Esophagus muscularis mucosa (tissue), 4 donors: ENCODE measurements around the gene ANO10. TPM values are rescaled to one million over a fixed set of nuclear protein-coding genes. Genes with fewer than 3 reads are reported as not detected.
"Not testable (repeated sequence)": the region's sequence is repeated elsewhere in the genome, so short reads cannot be mapped to it uniquely, and the experiment has no call there.

Experiments
- DNase-seq: peaks from one replicate; pipeline ENCODE4 v3.0.0-alpha.2; 2017; ENCODE audit errors: extremely low spot score
- H3K27ac ChIP-seq, 4 donors: fragments of 200-600 bp; sonication (generic); replicated peaks in 1 of 4; 1 replicate in 3 of 4; 2 replicates in 1 of 4; pipeline ENCODE4 v1.5.1; 2016 to 2019; ENCODE audit warnings: mild to moderate bottlenecking in 1 of 4
- H3K27me3 ChIP-seq, 4 donors: fragments of 200-600 bp; sonication (generic); one replicate each; pipeline versions ENCODE4 v1.5.1 to v1.6.0; 2016 to 2019
- H3K36me3 ChIP-seq, 4 donors: fragments of 200-600 bp; sonication (generic); one replicate each; pipeline ENCODE4 v1.5.1; 2016 to 2019
- H3K4me1 ChIP-seq, 4 donors: fragments of 200-600 bp; sonication (generic); one replicate each; pipeline ENCODE4 v1.5.1; 2016 to 2019
- H3K4me3 ChIP-seq, 4 donors: fragments of 200-600 bp; sonication (generic); 1 replicate in 2 of 4; 2 replicates in 2 of 4; pipeline ENCODE4 v1.5.1; 2016 to 2019; ENCODE audit warnings: mild to moderate bottlenecking in 4 of 4, moderate library complexity in 1 of 4
- H3K9me3 ChIP-seq, 4 donors: fragments of 200-600 bp; sonication (generic); 1 replicate in 3 of 4; 2 replicates in 1 of 4; pipeline ENCODE4 v1.5.1; 2016 to 2019
- CTCF ChIP-seq, 3 experiments: fragments of 200-600 bp in 2 of 3; fragments of 450-650 bp in 1 of 3; sonication (generic) in 2 of 3; IDR thresholded peaks; one replicate each; pipeline ENCODE4 v1.5.1; 2017 to 2019; ENCODE audit warnings: antibody characterized with exemption in 3 of 3, mild to moderate bottlenecking in 2 of 3, moderate library complexity in 1 of 3
- EP300 ChIP-seq: sonication (generic); formaldehyde crosslinking; IDR thresholded peaks from one replicate; pipeline ENCODE4 v1.6.1; 2017; ENCODE audit warnings: antibody characterized with exemption
- POLR2A ChIP-seq: fragments of 450-650 bp; IDR thresholded peaks from one replicate; pipeline ENCODE4 v1.6.1; 2017; ENCODE audit warnings: antibody characterized with exemption, moderate library complexity, mild to moderate bottlenecking, low read depth
- POLR2AphosphoS5 ChIP-seq, 2 donors: sonication (generic); formaldehyde crosslinking; IDR thresholded peaks; one replicate each; pipeline ENCODE4 v1.6.1; 2017; ENCODE audit warnings: antibody characterized with exemption in 2 of 2
- WGBS: methylation state at CpG from one replicate; pipeline ENCODE4 v1.1.5; 2018; 5-methylcytosine and 5-hydroxymethylcytosine counted together
- intact Hi-C: fragments of 100-400 bp; cut with DNase I; formaldehyde crosslinking; loops from one replicate; pipeline ENCODE4 v1.15.1; 2023
- total RNA-seq, 4 donors: library from RNA; depleted of rRNA; stranded (reverse); fragments of >200 nt; gene quantifications; one replicate each; pipeline versions ENCODE4 v1.1.0 to v1.2.1, GENCODE V29; 2016

Gene ANO10
- total RNA-seq, 4 donors from 2014 or later: 19.2 to 26.2 (median 24.0) TPM

DNA sequence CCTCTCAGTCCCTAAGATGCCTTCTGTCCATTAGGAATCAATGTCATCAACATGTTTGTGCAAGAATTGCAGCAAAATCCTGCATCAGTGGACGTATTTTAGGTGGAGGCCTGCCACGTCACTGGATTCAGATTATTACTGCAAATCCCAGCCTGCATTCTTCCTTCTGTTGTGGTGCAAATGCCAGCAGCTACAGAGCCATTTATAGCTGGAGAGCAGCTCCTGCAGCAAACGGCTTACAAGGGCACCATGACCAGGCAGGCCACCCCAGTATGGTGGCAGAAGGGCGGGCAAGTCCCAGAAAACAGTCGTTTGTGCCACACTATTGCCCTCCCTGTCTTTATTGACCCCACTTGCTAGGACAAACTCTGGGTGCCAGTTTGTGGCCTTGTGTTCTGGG, 260.7 kb downstream of the ANO10 start:
- WGBS: 53% methylated on average over 3 of the region's 5 CpGs
- Histone ChIP-seq H3K27ac (no peak overlapping the region), H3K4me3 (no peak overlapping the region), H3K4me1 (peaks cover 6 to 14% (median 9%) of the 10 kb centered on the region in 4 donors), H3K27me3 (no peaks in the 10 kb centered on the region), H3K36me3 (peaks cover 0 to 12% (median 5%) of the 10 kb centered on the region in 4 donors), H3K9me3 (peaks cover 0 to 7% (median 3%) of the 10 kb centered on the region in 4 donors)
- intact Hi-C loops: no loop called here
- DNase-seq: peak; percentile 80
- TF ChIP-seq EP300 (no peak), CTCF (IDR thresholded peaks at IDR 0.05) (no peak), POLR2A (no peak), POLR2AphosphoS5 (IDR thresholded peaks at IDR 0.05) (no peak)

DNA sequence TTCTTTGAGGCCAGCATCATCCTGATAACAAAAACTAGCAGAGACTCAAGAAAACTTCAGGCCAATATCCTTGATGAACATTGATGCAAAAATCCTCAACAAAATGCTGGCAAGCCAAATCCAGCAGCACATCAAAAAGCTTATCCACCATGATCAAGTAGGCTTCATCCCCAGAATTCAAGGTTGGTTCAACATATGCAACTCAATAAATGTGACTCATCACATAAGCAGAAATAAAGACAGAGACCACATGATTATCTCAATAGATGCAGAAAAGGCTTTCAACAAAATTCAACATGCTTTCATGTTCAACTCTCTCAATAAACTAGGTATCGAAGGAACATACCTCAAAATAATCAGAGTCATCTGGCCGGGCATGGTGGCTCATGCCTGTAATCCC, 265.8 kb downstream of the ANO10 start:
- H3K27ac ChIP-seq, H3K4me3 ChIP-seq, H3K27me3 ChIP-seq, H3K36me3 ChIP-seq, intact Hi-C loops, H3K4me1 ChIP-seq: not testable (repeated sequence)
- DNase-seq: peak; percentile 57
- peaks cover 0 to 45% (median 30%) of the 10 kb centered on the region in 4 donors for H3K9me3 ChIP-seq
- WGBS: 97% methylated on average over 2 of the region's 2 CpGs

DNA sequence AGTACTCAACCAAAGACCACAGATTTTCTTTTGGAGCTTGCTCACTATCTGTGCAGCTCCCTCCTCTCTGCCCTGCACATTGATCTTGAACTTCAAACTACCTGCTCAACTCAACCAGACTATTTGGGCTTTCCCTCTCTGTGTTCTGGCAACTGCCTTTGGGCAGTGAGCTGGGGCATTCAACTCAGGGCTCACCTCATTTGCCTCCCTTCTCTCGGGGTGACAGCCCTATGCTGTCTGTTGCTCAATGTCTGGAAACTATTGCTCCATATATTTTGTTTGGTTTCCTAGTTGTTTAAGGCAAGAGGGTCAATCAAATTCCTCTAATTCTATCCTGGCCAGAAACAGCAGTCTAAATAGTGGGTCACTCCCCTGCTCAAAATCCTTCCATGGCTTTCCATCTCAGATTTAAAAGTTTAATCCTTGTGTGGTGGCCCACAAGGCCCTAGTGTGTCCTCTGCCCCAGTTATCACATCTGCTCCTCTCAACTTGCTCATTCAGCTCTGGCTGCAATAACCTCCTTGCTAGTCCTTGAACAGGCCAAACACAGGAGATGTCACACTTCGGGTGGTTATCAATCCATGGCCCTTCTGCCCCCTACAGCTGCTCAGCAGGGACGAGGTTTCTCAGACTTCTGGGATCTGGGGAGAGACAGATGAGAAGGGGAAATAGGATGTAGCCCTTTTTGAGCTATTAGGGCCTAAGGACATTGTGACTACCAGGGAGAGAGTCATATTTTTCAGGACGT, 267.7 kb downstream of the ANO10 start:
- 79% methylated on average over 4 of the region's 4 CpGs for WGBS
- Histone ChIP-seq H3K27me3 (no peaks in the 10 kb centered on the region), H3K4me3 (no peak overlapping the region), H3K36me3 (peaks cover under 1 to 28% (median 22%) of the 10 kb centered on the region in 4 donors), H3K4me1 (no peaks in the 10 kb centered on the region), H3K27ac (no peak overlapping the region), H3K9me3 (peaks cover 0 to 45% (median 30%) of the 10 kb centered on the region in 4 donors)
- TF ChIP-seq CTCF (IDR thresholded peaks at IDR 0.05) (no peak), EP300 (no peak), POLR2AphosphoS5 (IDR thresholded peaks at IDR 0.05) (no peak), POLR2A (no peak)
- intact Hi-C loops: no loop called here
- DNase-seq: peak; percentile 31

DNA sequence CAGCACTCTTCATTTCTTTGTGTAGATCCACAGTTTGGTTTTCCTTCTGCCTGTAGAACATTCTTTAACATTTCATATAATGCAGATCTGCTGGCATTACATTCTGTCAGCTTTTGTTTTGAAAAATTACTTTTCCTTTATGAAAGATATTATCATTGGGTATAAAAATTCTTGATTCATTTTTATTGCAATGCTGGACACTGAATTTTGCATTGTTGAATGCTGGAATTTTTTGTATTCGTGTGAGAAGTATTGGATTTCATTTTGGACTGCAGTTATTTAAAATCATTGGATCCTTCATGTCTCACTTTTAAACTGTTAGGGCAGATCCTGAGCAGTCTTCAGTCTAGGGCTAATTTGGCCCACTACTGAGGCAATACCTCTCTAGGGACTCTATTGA, 268.4 kb downstream of the ANO10 start:
- no peak overlapping the region for H3K4me3 ChIP-seq
- H3K9me3 ChIP-seq: peaks cover 0 to 45% (median 30%) of the 10 kb centered on the region in 4 donors
- WGBS: 94% methylated on average over 1 of the region's 1 CpG
- no peak overlapping the region for H3K27ac ChIP-seq
- peaks cover 7 to 35% (median 29%) of the 10 kb centered on the region in 4 donors for H3K36me3 ChIP-seq
- intact Hi-C loops: no loop called here
- DNase-seq: no peak
- H3K27me3 ChIP-seq: no peaks in the 10 kb centered on the region
- H3K4me1 ChIP-seq: no peaks in the 10 kb centered on the region
- TF ChIP-seq POLR2A: no peak
- no peak for TF ChIP-seq EP300
- no peak for TF ChIP-seq POLR2AphosphoS5 (IDR thresholded peaks at IDR 0.05)
- no peak for TF ChIP-seq CTCF (IDR thresholded peaks at IDR 0.05)

DNA sequence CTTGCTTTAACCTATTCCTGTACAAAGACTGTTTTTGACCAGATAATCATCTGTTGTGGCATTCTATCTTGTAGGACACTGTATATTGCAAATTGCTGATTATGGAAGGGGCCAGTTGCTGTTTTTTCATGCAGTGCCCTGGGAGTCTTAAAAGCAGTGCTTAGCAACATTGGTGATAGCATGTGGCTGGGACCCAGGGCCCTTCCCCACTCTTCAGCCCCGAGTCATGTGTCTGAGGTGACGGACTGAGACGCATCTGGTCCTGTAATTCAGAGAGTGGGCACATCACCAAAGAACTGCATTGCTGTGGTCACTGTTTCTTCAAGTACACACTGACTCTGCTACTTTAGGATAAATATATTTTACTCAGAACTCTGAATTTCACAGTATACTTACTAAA, 272.1 kb downstream of the ANO10 start:
- Histone ChIP-seq H3K4me3 (no peak overlapping the region), H3K36me3 (peaks cover 27 to 70% (median 60%) of the 10 kb centered on the region in 4 donors), H3K27me3 (no peaks in the 10 kb centered on the region), H3K4me1 (peaks cover 0 to 5% (median 0%) of the 10 kb centered on the region in 4 donors), H3K9me3 (peaks cover 0 to 28% (median 20%) of the 10 kb centered on the region in 4 donors), H3K27ac (no peak overlapping the region)
- WGBS: 94% methylated on average over 3 of the region's 3 CpGs
- intact Hi-C loops: no loop called here
- DNase-seq: no peak
- no peak for TF ChIP-seq POLR2AphosphoS5 (IDR thresholded peaks at IDR 0.05)
- TF ChIP-seq EP300: no peak
- no peak for TF ChIP-seq POLR2A
- TF ChIP-seq CTCF (IDR thresholded peaks at IDR 0.05): no peak
